Endometrium (tissue), 2 donors: ENCODE results near the gene LCE3D.
"Not testable (repeated sequence)": the region's sequence is repeated elsewhere in the genome, so short reads cannot be mapped to it uniquely, and the experiment has no call there.

Experiments
- FAIRE-seq: peaks from 2 replicates; lab custom pipeline; 2012; peaks lifted over from hg19 to GRCh38; lab: Jason Lieb, UNC
- donor health status: control.
- donor health status: control.

LCE3D gene

GRCh38 chr1:152580433-152580832 lies at the start of gene LCE3D:
Gene LCE3D (minus strand): TSS chr1:152580516. CDS start chr1:152579936, 580 bp downstream.
- no peak for FAIRE-seq

DNA sequence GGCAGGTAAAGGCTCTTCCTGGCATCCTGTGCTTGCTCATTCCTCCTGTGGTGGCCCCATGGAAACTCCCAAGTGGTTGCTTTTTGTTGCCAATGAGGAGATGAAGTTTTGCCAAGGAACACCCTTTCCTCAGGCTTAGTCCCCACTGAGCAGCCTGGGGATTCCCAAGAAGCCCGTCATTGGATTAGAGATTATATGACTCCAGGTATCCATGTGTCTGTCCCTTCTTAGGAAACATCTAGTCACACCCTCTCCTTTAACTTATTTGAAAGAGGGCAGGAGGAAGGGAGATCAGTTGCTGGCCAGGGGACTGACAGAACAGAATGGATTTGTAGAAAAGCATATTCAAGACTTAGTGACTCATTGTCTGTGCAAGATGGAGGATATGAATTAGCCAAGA lies 46.4 kb upstream of the LCE3D start:
- no peak for FAIRE-seq

- no peak for FAIRE-seq
Observed at GRCh38 chr1:152623203-152623844, 43.0 kb upstream of the LCE3D start.

DNA sequence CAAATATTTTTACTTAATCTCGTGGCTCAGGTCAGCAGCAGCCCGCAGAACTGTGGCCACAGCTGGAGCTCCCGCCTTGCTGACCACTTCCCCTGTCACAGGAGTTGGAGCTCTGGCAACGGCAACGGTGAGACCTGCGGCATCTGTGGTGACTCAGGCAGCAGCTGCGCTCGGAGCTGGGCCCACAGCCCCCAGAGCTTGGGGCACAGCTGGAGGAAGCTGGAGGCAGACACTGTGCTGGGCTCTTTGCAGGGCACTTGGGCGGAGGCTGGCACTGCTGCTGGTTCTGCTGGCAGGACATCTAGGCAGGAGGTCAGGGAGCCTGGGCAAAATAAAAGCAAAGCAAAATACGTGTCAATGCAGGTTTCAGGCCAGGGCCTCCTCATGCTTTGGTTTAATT lies 42.5 kb upstream of the LCE3D start, which contains the start of gene LCE3A:
Gene LCE3A (minus strand): TSS at position 301 of the 400 bp plus-strand sequence. CDS start 0 bp downstream, at position 301.
- no peak for FAIRE-seq

GRCh38 chr1:152621993-152622392 lies 41.7 kb upstream of the LCE3D start:
- no peak for FAIRE-seq

GRCh38 chr1:152613511-152613910 lies 33.2 kb upstream of the LCE3D start, which contains the start of gene LCE3B:
Gene LCE3B (plus strand): TSS chr1:152613811. CDS start chr1:152613811, 0 bp downstream.
- FAIRE-seq = no peak

DNA sequence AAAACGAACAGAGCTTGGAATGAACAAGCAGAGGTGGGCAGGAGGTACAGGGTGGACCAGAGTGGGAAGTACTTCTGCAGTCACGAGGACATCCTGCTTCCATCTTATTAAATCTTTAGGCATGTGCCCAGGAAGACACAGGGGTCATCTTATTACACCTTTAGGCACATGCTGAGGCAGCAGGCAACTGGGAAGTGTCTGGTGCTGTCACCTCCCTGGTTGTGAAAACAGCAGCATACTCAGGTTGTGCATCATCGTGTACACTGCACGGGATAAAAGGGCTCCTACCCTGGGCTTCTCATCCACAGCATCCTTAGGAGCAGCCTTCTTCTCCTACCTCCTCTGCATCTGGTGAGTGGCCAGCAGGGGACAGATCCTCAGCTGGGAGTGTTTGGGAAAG lies 19.6 kb upstream of the LCE3D start, which contains the start of gene LCE3C:
Gene LCE3C (plus strand): TSS at position 301 of the 400 bp plus-strand sequence. CDS start 498 bp downstream, outside the sequence.
- no peak for FAIRE-seq

- no peak for FAIRE-seq
Observed at GRCh38 chr1:152596986-152597385, 16.7 kb upstream of the LCE3D start.

DNA sequence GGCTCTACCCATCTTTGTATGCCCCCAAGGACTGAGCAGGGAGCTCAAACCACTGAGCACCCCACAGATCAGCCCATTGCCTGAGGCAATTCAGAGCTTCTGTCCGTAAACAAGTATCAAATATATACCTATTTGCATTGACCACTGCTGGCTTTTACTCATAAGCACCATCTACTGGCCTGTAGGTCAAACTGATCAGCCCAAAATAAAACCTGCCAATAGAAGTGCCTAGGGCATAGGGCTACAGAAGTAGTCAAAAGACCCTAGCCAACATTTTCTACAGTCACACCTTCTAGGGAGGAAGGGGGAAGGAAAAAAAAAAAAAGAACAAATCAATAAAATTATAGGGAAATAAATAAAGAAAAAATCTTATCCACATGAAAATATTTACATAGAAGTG lies 5.3 kb upstream of the LCE3D start:
- no peak for FAIRE-seq

- no peak for FAIRE-seq
Observed at GRCh38 chr1:152582647-152583046, 2.3 kb upstream of the LCE3D start.

GRCh38 chr1:152579526-152579925 lies 790 bp downstream of the LCE3D start:
- not testable (repeated sequence) for FAIRE-seq

DNA sequence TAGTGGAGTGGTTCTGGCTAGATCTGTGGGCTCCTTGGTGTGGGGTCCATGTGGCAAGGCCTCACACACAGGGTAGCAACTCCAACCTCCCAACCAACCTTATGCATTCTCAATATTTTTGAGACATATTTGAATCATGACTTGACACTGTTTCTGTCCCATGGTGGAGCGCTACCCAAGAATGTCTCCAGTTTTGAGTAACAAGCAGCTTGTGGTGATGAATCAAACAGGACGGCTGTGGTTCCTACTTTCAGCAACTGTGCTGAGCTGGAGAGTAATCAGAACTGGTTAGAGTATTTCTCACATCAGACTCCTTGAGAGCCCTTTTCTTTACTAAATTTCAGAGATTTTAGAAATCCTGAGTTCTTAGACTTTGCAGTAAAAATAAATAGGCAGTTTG lies 3.1 kb downstream of the LCE3D start:
- FAIRE-seq = no peak

GRCh38 chr1:152566681-152567080 lies 13.6 kb downstream of the LCE3D start, which contains the start of gene LCE3E:
Gene LCE3E (minus strand): TSS chr1:152566780. CDS start chr1:152566208, 572 bp downstream.
- no peak for FAIRE-seq

- no peak for FAIRE-seq
Observed at GRCh38 chr1:152565535-152566215, 14.6 kb downstream of the LCE3D start.

GRCh38 chr1:152565115-152565514 lies 15.2 kb downstream of the LCE3D start:
- no peak for FAIRE-seq

- FAIRE-seq = not testable (repeated sequence)
Observed at GRCh38 chr1:152548358-152548757, 32.0 kb downstream of the LCE3D start.

- no peak for FAIRE-seq
Observed at GRCh38 chr1:152546704-152547103, 33.6 kb downstream of the LCE3D start.

DNA sequence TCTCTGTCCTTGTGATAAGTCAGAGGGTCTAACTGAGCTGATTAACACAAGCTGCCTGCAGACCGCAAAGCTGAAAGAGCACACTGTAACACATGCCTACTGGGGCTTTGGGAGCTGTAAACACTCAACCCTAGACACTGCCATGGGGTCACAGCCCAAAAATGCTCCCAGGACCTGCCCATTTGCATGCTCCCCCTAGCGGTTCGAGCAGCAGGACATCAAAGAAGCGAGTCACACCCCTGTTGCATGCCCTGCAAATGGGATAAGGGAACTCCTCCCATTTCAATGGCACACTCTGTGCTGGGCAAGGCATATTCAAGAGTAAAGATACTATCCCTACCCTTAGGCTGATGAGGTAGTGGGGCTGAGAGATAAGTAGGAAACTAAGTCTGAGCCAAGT lies 36.5 kb downstream of the LCE3D start:
- no peak for FAIRE-seq

DNA sequence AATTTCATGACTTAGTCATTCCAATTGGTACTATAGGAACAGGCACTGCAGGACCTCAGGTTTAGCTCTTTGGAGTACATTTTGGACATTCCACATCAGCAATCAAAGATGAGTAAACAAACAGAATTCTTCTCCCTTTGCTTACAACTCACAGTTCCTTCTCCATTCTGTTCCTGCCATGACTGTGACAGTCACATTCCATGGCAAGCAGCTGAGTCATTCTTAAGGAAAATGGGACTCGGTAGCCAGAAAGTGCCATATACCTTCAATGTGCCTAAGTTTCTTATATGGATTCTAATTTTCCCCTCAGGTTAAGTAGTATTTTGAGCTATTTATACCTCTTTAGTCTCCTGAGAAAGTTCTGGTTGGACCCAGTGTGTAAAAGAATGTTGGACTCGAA lies 40.4 kb downstream of the LCE3D start:
- FAIRE-seq = no peak

GRCh38 chr1:152537496-152537895 lies 42.8 kb downstream of the LCE3D start:
- FAIRE-seq = no peak

- FAIRE-seq = no peak
Observed at GRCh38 chr1:152535774-152536173, 44.5 kb downstream of the LCE3D start.

- FAIRE-seq = no peak
Observed at GRCh38 chr1:152533327-152533938, 46.9 kb downstream of the LCE3D start.
